ENCODE results near the gene TNFSF11.

Gene TNFSF11

DNA sequence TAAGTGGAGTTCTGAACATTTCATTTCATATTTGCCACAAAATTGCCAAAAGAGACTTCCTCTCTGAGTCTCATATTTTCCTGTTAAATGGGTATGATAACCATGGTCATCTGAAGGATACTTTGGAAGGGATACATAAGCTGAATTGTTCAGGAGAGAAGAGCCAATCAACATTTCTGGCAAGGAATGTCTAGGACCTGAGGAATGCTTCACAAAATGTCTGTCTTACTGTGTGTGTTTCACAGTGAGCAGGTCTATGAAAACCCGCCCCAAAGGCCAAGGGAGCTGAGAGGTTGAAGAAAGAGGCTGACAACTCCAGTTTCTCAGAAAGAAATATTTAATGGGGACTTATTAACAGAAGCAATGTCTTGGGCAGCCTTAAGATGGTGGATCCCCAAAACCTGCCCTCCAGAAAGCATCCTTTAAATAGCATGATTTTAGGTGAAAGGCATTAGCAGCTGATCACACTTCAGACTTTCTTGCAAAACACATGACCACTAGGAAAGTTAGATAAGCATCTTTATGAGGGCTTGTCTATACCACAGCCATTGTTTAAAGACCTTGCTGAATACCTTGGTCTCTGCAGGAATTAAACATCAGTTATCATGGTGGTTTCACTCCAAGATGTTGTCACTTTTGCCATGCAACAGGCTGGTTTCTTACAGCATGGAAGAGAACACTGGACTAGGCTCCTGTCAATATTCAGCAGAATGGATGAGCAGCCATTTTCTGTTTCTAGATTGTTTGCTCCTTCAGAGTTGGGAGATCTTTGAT is 78.9 kb downstream of the TNFSF11 start:
- Mint-ChIP-seq H3K36me3 (no peaks in the 10 kb centered on the region), H3K4me3 (no peak overlapping the region), H3K9me3 (no peaks in the 10 kb centered on the region), H3K27ac (no peak overlapping the region), H3K27me3 (peaks cover 37% of the 10 kb centered on the region), H3K4me1 (no peaks in the 10 kb centered on the region)

GRCh38 chr13:42653679-42654078 is 79.7 kb downstream of the TNFSF11 start:
- Mint-ChIP-seq H3K36me3 (no peaks in the 10 kb centered on the region), H3K27me3 (peaks cover 38% of the 10 kb centered on the region), H3K9me3 (no peaks in the 10 kb centered on the region), H3K4me3 (no peak overlapping the region), H3K27ac (no peak overlapping the region), H3K4me1 (no peaks in the 10 kb centered on the region)

- Mint-ChIP-seq H3K9me3 (no peaks in the 10 kb centered on the region), H3K36me3 (no peaks in the 10 kb centered on the region), H3K4me1 (no peaks in the 10 kb centered on the region), H3K27ac (no peak overlapping the region), H3K27me3 (peaks cover 36% of the 10 kb centered on the region), H3K4me3 (no peak overlapping the region)
Observed at GRCh38 chr13:42654212-42654611, 80.3 kb downstream of the TNFSF11 start.

GRCh38 chr13:42654722-42655121 is 80.8 kb downstream of the TNFSF11 start:
- no peak overlapping the region for H3K27ac Mint-ChIP-seq
- no peak overlapping the region for H3K4me3 Mint-ChIP-seq
- H3K36me3 Mint-ChIP-seq = no peaks in the 10 kb centered on the region
- H3K9me3 Mint-ChIP-seq = no peaks in the 10 kb centered on the region
- no peaks in the 10 kb centered on the region for H3K4me1 Mint-ChIP-seq
- peaks cover 35% of the 10 kb centered on the region for H3K27me3 Mint-ChIP-seq

DNA sequence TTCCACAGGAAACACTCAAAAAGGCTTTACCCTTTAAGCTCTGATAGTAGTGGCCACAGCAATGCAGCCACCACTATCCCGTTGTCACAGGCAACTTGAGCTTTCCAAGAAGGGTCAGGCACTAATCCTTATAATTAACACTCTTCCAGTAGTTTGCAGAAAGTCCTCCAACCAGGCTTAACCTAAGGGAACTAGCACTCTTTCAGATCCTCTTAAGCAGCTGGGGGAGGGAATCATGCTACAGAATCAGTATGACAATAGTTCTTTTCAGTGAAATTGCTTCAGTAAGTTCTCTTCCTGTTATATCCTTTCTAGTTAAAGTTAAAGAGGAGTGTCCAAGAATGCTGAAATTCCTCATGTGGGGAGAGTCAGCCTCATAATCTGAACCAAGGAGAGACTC is 82.2 kb downstream of the TNFSF11 start:
- no peaks in the 10 kb centered on the region for H3K4me1 Mint-ChIP-seq
- peaks cover 31% of the 10 kb centered on the region for H3K27me3 Mint-ChIP-seq
- H3K9me3 Mint-ChIP-seq = no peaks in the 10 kb centered on the region
- no peaks in the 10 kb centered on the region for H3K36me3 Mint-ChIP-seq
- H3K4me3 Mint-ChIP-seq = no peak overlapping the region
- H3K27ac Mint-ChIP-seq = no peak overlapping the region

GRCh38 chr13:42656958-42657357 is 83.0 kb downstream of the TNFSF11 start:
- no peak overlapping the region for H3K27ac Mint-ChIP-seq
- H3K4me1 Mint-ChIP-seq = no peaks in the 10 kb centered on the region
- no peak overlapping the region for H3K4me3 Mint-ChIP-seq
- peaks cover 31% of the 10 kb centered on the region for H3K27me3 Mint-ChIP-seq
- H3K9me3 Mint-ChIP-seq = no peaks in the 10 kb centered on the region
- no peaks in the 10 kb centered on the region for H3K36me3 Mint-ChIP-seq
